HG02798 (cell line): ENCODE results near the gene GJA5.
"Not testable (repeated sequence)": the region's sequence is repeated elsewhere in the genome, so short reads cannot be mapped to it uniquely, and the experiment has no call there.

Experiments used
- ATAC-seq: cut with Tn5 transposase; IDR thresholded peaks from one replicate; pipeline ENCODE4 v1.9.1; 2021; ENCODE audit warnings: mild to moderate bottlenecking; ENCODE audit not compliant: unreplicated experiment, poor library complexity

The GJA5 gene

GRCh38 chr1:147735423-147735822 lies 25.0 kb downstream of the GJA5 start:
- no peak for ATAC-seq

GRCh38 chr1:147734291-147734841 lies 26.0 kb downstream of the GJA5 start:
- not testable (repeated sequence) for ATAC-seq

GRCh38 chr1:147729315-147729714 lies 31.1 kb downstream of the GJA5 start:
- no peak for ATAC-seq

- no peak for ATAC-seq
These were observed 34.2 kb downstream of the GJA5 start for GRCh38 chr1:147726168-147726567.

GRCh38 chr1:147725685-147726084 lies 34.7 kb downstream of the GJA5 start:
- no peak for ATAC-seq

GRCh38 chr1:147723691-147724323 lies 36.6 kb downstream of the GJA5 start:
- ATAC-seq = no peak

- no peak for ATAC-seq
These were observed 38.3 kb downstream of the GJA5 start for GRCh38 chr1:147722124-147722523.

- no peak for ATAC-seq
These were observed 38.7 kb downstream of the GJA5 start for GRCh38 chr1:147721716-147722115.

- ATAC-seq = no peak
These were observed 39.8 kb downstream of the GJA5 start for GRCh38 chr1:147720557-147720956.

- no peak for ATAC-seq
These were observed 40.6 kb downstream of the GJA5 start for GRCh38 chr1:147719711-147720225.

- ATAC-seq = no peak
These were observed 41.2 kb downstream of the GJA5 start for GRCh38 chr1:147719029-147719698.

- no peak for ATAC-seq
These were observed 42.7 kb downstream of the GJA5 start for GRCh38 chr1:147717706-147718097.

GRCh38 chr1:147717051-147717705 lies 43.2 kb downstream of the GJA5 start:
- ATAC-seq = no peak

GRCh38 chr1:147712605-147713004 lies 47.8 kb downstream of the GJA5 start:
- no peak for ATAC-seq
